ENCODE measurements around the gene CYP19A1. TPM values are rescaled to one million over a fixed set of nuclear protein-coding genes. Genes with fewer than 3 reads are reported as not detected.
"Not testable (repeated sequence)": the region's sequence is repeated elsewhere in the genome, so short reads cannot be mapped to it uniquely, and the experiment has no call there.

Gene CYP19A1
- total and polyA plus RNA-seq, 3 donors from 2014 or later = 2.8 to 29.0 (median 3.3) TPM

DNA sequence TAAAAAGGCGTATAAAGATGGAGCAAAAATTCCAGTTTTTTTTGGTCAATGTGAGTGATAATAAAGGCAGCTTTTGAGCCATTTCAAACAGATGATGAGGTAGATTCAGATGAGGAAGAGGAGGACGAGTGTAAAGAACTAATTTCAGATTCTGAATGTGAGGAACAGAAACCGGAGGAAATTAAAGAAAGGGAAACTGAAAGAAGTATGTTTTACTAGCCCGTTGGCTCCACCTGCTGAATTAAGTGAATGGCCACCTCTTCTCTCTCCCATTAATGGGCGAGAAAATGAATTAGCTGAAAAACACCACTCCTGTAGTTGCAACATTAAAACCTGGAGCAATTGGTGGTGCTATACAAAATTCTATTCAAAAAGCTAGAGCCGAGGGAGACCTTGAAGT, 55.4 kb downstream of the CYP19A1 start:
- Histone ChIP-seq H3K36me3 (ENCODE audit: low read depth, missing control alignments) (no peaks in the 10 kb centered on the region), H3K4me3 (no peak overlapping the region), H3K27me3 (no peaks in the 10 kb centered on the region), H3K4me1 (peaks cover 7% of the 10 kb centered on the region), H3K27ac (no peak overlapping the region), H3K9me3 (no peaks in the 10 kb centered on the region)
- no peak for DNase-seq
- WGBS, 2 donors = 86 to 89% methylated on average over 6 of the region's 6 CpGs
- intact Hi-C loops (cut with DNase I; ENCODE audit: low total_unique reads) = loop anchor here (10.0 kb wide), 1 partner anchor 92 kb away; no protein-coding TSS in a partner anchor
- TF ChIP-seq POLR2A (IDR thresholded peaks at IDR 0.05) (no peak), CTCF (IDR thresholded peaks at IDR 0.05) (no peak)

GRCh38 chr15:51282241-51282640, 56.2 kb downstream of the CYP19A1 start:
- H3K27me3 ChIP-seq; H3K27ac ChIP-seq; H3K9me3 ChIP-seq; H3K4me1 ChIP-seq; H3K36me3 ChIP-seq (ENCODE audit: low read depth, missing control alignments); H3K4me3 ChIP-seq; DNase-seq: not testable (repeated sequence)
- 65 to 67% methylated on average over 2 of the region's 2 CpGs for WGBS, 2 donors
- intact Hi-C loops (cut with DNase I; ENCODE audit: low total_unique reads) = loop anchor here (10.0 kb wide), 1 partner anchor 93 kb away; no protein-coding TSS in a partner anchor

- Histone ChIP-seq H3K27ac (no peak overlapping the region), H3K9me3 (no peaks in the 10 kb centered on the region), H3K4me3 (no peak overlapping the region), H3K36me3 (ENCODE audit: low read depth, missing control alignments) (no peaks in the 10 kb centered on the region), H3K27me3 (no peaks in the 10 kb centered on the region), H3K4me1 (peaks cover 7% of the 10 kb centered on the region)
- peak; percentile 80 for DNase-seq
- TF ChIP-seq CTCF (IDR thresholded peaks at IDR 0.05) (peak in 2 of 3 experiments; percentile 52 to 56), POLR2A (IDR thresholded peaks at IDR 0.05) (no peak)
- intact Hi-C loops (cut with DNase I; ENCODE audit: low total_unique reads) = loop anchor here (10.0 kb wide), 1 partner anchor 93 kb away; no protein-coding TSS in a partner anchor
- WGBS, 2 donors = 58 to 67% methylated on average over 2 to 4 of the region's 4 CpGs
Measured at GRCh38 chr15:51281368-51281967, 56.9 kb downstream of the CYP19A1 start.

DNA sequence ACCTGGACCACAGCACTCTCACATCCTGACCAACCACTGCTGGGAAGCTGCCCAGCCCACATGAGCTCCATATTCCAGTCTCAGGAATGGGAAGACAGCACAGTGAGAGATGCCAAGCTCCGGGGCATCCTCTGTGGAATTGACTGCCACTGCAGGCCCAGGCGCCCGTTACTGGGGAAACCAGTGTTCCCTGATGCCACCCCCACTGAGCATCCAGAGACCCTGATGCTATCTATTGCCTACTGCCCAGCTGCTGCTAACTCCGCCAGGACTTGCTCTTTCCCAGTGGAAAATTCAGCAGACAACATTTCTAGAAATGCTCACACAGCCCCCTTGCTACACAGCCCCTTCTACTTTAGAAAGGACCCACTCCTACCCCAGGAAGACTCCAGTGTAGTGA, 57.6 kb downstream of the CYP19A1 start:
- no peaks in the 10 kb centered on the region for H3K9me3 ChIP-seq
- no peaks in the 10 kb centered on the region for H3K36me3 ChIP-seq (ENCODE audit: low read depth, missing control alignments)
- no peaks in the 10 kb centered on the region for H3K27me3 ChIP-seq
- no peak for DNase-seq
- TF ChIP-seq POLR2A (IDR thresholded peaks at IDR 0.05) = no peak
- TF ChIP-seq CTCF (IDR thresholded peaks at IDR 0.05) = no peak
- intact Hi-C loops (cut with DNase I; ENCODE audit: low total_unique reads) = loop anchor here (10.0 kb wide), 1 partner anchor 94 kb away; no protein-coding TSS in a partner anchor
- H3K27ac ChIP-seq = no peak overlapping the region
- H3K4me1 ChIP-seq = peaks cover 7% of the 10 kb centered on the region
- WGBS, 2 donors = 90 to 92% methylated on average over 4 of the region's 4 CpGs
- H3K4me3 ChIP-seq = no peak overlapping the region

GRCh38 chr15:51279391-51279790, 59.0 kb downstream of the CYP19A1 start:
- no peaks in the 10 kb centered on the region for H3K27me3 ChIP-seq
- peaks cover 7% of the 10 kb centered on the region for H3K4me1 ChIP-seq
- no peaks in the 10 kb centered on the region for H3K9me3 ChIP-seq
- no peak overlapping the region for H3K4me3 ChIP-seq
- intact Hi-C loops (cut with DNase I; ENCODE audit: low total_unique reads) = no loop called here
- H3K27ac ChIP-seq = no peak overlapping the region
- DNase-seq = no peak
- no peaks in the 10 kb centered on the region for H3K36me3 ChIP-seq (ENCODE audit: low read depth, missing control alignments)
- TF ChIP-seq POLR2A (IDR thresholded peaks at IDR 0.05) = no peak
- TF ChIP-seq CTCF (IDR thresholded peaks at IDR 0.05) = no peak
- WGBS, 2 donors = 85 to 90% methylated on average over 1 of the region's 1 CpG
